Mammary epithelial cell (primary cell): ENCODE results near the gene COLGALT1.

ENCODE experiments used
- CTCF ChIP-seq, 2 donors: IDR thresholded peaks in 1 of 2; conservative IDR thresholded peaks in 1 of 2; 2 replicates each; pipeline ENCODE4 v1.5.1; 2011 to 2012; ENCODE audit warnings: inconsistent platforms in 2 of 2, low read length in 2 of 2, mild to moderate bottlenecking in 2 of 2, control low read depth in 1 of 2, low read depth in 1 of 2; ENCODE audit not compliant: insufficient read depth in 1 of 2; ENCODE audit errors: extremely low read depth in 1 of 2
- EZH2 ChIP-seq: IDR thresholded peaks from 2 replicates; pipeline ENCODE4 v1.6.1; 2012; ENCODE audit warnings: low read length, inconsistent platforms, borderline replicate concordance

GRCh38 chr19:17606590-17607185, 51.2 kb downstream of the COLGALT1 start:
- TF ChIP-seq CTCF (conservative IDR thresholded peaks at IDR 0.05 in 1 of 2, IDR thresholded peaks at IDR 0.05 in 1 of 2; ENCODE audit: extremely low read depth in 1 of 2, insufficient read depth in 1 of 2, low read depth in 1 of 2, low read length in 2 of 2), result no peak
- TF ChIP-seq EZH2, result no peak
